NCI-H2227 (cell line): ENCODE measurements around the gene RBMXL3.
"Not testable (repeated sequence)": the region's sequence is repeated elsewhere in the genome, so short reads cannot be mapped to it uniquely, and the experiment has no call there.

Source experiments
- DNase-seq: peaks from one replicate; lab custom pipeline; 2025; ENCODE audit not compliant: unreplicated experiment; lab: John Stamatoyannopoulos, UW

Gene RBMXL3

GRCh38 chrX:115189110-115189509, at the start of gene RBMXL3:
TSS of gene RBMXL3 (plus strand) at chrX:115189410. CDS start at chrX:115189442, 32 bp downstream.
- no peak for DNase-seq

GRCh38 chrX:115142057-115142456, 47.2 kb upstream of the RBMXL3 start:
- DNase-seq = no peak

- no peak for DNase-seq
Measured at GRCh38 chrX:115147220-115147619, 42.0 kb upstream of the RBMXL3 start.

GRCh38 chrX:115173181-115173580, 16.0 kb upstream of the RBMXL3 start:
- no peak for DNase-seq

GRCh38 chrX:115174548-115174947, 14.7 kb upstream of the RBMXL3 start:
- no peak for DNase-seq

- DNase-seq = no peak
Measured at GRCh38 chrX:115177932-115178331, 11.3 kb upstream of the RBMXL3 start.

- DNase-seq = no peak
Measured at GRCh38 chrX:115178473-115178872, 10.7 kb upstream of the RBMXL3 start.

- no peak for DNase-seq
Measured at GRCh38 chrX:115183980-115184379, 5.2 kb upstream of the RBMXL3 start.

GRCh38 chrX:115189646-115190635, 731 bp downstream of the RBMXL3 start:
- DNase-seq = no peak

GRCh38 chrX:115190636-115191489, 1.7 kb downstream of the RBMXL3 start:
- no peak for DNase-seq

GRCh38 chrX:115191490-115192243, 2.5 kb downstream of the RBMXL3 start:
- DNase-seq = no peak

- no peak for DNase-seq
Measured at GRCh38 chrX:115192244-115192700, 3.1 kb downstream of the RBMXL3 start.

GRCh38 chrX:115204040-115204439, 14.8 kb downstream of the RBMXL3 start:
- DNase-seq = no peak

- not testable (repeated sequence) for DNase-seq
Measured at GRCh38 chrX:115209547-115209946, 20.3 kb downstream of the RBMXL3 start.

- no peak for DNase-seq
Measured at GRCh38 chrX:115214151-115214550, 24.9 kb downstream of the RBMXL3 start.

- no peak for DNase-seq
Measured at GRCh38 chrX:115214605-115215004, 25.4 kb downstream of the RBMXL3 start.

GRCh38 chrX:115217346-115217745, 28.1 kb downstream of the RBMXL3 start:
- DNase-seq = not testable (repeated sequence)

- DNase-seq = peak; percentile 53
Measured at GRCh38 chrX:115226929-115227328, 37.7 kb downstream of the RBMXL3 start.

GRCh38 chrX:115229337-115230003, 40.3 kb downstream of the RBMXL3 start:
- DNase-seq = no peak

- DNase-seq = no peak
Measured at GRCh38 chrX:115232933-115233496, 43.8 kb downstream of the RBMXL3 start.
